Suprapubic skin (tissue), 4 donors: ENCODE results near the gene MYO10. TPM values are rescaled to one million over a fixed set of nuclear protein-coding genes. Genes with fewer than 3 reads are reported as not detected.

Experiments used
- DNase-seq, 2 donors: peaks; one replicate each; pipeline ENCODE4 v3.0.0-alpha.2; 2019; ENCODE audit warnings: low spot score in 2 of 2
- H3K27ac ChIP-seq: fragments of 200-600 bp; sonication (generic); one replicate; pipeline ENCODE4 v1.5.1; 2019
- H3K27me3 ChIP-seq: fragments of 200-600 bp; sonication (generic); one replicate; pipeline ENCODE4 v1.5.1; 2019
- H3K36me3 ChIP-seq: fragments of 200-600 bp; sonication (generic); one replicate; pipeline ENCODE4 v1.5.1; 2019
- H3K4me1 ChIP-seq: fragments of 200-600 bp; sonication (generic); one replicate; pipeline ENCODE4 v1.5.1; 2019
- H3K4me3 ChIP-seq: fragments of 200-600 bp; sonication (generic); one replicate; pipeline ENCODE4 v1.5.1; 2019; ENCODE audit warnings: mild to moderate bottlenecking
- H3K9me3 ChIP-seq: fragments of 200-600 bp; sonication (generic); one replicate; pipeline ENCODE4 v1.5.1; 2019
- EP300 ChIP-seq: sonication (generic); formaldehyde crosslinking; IDR thresholded peaks from one replicate; pipeline ENCODE4 v1.6.1; 2017; ENCODE audit warnings: antibody characterized with exemption
- POLR2A ChIP-seq, 2 donors: fragments of 450-650 bp; IDR thresholded peaks; one replicate each; pipeline ENCODE4 v1.6.1; 2017; ENCODE audit warnings: antibody characterized with exemption in 2 of 2, mild to moderate bottlenecking in 2 of 2, moderate library complexity in 2 of 2
- POLR2AphosphoS5 ChIP-seq, 3 donors: sonication (generic); formaldehyde crosslinking; IDR thresholded peaks; one replicate each; pipeline ENCODE4 v1.6.1; 2017; ENCODE audit warnings: antibody characterized with exemption in 3 of 3
- WGBS: methylation state at CpG from one replicate; pipeline ENCODE4 v1.1.5; 2018; 5-methylcytosine and 5-hydroxymethylcytosine counted together
- total RNA-seq, 4 donors: library from RNA; depleted of rRNA; stranded (reverse); fragments of >200 nt; gene quantifications; one replicate each; pipeline ENCODE4 v1.1.0, GENCODE V29; 2016
- TF ChIP-seq, protein P1 (sequence below), 2 donors: fragments of 200-600 bp in 1 of 2; fragments of 450-650 bp in 1 of 2; sonication (generic) in 1 of 2; IDR thresholded peaks; one replicate each; pipeline ENCODE4 v1.5.1; 2016 to 2019; ENCODE audit warnings: antibody characterized with exemption in 2 of 2, mild to moderate bottlenecking in 1 of 2, moderate library complexity in 1 of 2

Gene MYO10
- total RNA-seq, 4 donors from 2014 or later, result 37.7 to 109 (median 64.6) TPM

DNA sequence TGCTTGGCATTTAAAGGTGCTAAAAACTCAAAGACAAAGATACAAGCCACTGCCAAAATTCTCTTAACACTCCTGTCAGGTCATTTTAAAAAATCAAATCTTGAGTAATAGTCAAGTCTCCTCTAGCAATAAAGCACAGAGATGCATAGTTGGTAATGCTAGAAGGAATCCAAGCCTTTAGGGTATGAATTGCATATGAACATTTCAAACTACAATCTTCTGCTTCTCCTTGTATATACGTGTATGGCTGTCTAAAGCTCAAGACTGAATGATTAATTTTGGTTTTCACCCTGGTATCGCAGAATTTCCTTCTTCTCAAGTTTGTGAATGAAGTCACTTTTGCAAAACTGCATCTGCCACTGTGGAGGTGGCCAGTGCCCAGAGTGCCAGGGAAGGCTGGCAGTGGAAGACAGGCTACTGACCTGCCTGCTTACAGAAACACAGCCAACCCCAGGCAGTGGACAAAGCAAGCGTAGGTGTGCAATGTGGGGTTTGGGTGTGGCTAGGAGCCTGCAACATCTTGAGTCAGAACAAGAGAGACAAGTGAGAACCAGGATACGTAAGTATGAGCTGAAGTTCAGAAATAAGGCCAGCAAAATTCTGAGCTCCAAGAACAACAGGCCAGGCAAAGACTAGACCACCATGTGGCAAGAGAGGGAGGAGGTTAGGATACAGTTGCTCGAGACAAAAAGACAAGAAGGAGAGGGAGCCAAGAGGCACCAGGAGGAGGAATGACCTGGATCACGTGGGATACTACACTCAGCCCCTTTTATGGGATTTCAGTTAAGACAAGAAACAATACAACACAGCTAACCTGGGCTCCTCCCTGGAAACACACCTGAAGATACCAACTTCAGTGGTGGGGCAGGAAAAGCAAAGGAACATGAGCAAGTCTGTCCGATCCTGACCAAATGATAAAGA lies 22.6 kb downstream of the MYO10 start:
- TF ChIP-seq POLR2A (IDR thresholded peaks at IDR 0.05), result no peak
- no peak for TF ChIP-seq POLR2AphosphoS5 (IDR thresholded peaks at IDR 0.05)
- TF ChIP-seq, protein P1, sequence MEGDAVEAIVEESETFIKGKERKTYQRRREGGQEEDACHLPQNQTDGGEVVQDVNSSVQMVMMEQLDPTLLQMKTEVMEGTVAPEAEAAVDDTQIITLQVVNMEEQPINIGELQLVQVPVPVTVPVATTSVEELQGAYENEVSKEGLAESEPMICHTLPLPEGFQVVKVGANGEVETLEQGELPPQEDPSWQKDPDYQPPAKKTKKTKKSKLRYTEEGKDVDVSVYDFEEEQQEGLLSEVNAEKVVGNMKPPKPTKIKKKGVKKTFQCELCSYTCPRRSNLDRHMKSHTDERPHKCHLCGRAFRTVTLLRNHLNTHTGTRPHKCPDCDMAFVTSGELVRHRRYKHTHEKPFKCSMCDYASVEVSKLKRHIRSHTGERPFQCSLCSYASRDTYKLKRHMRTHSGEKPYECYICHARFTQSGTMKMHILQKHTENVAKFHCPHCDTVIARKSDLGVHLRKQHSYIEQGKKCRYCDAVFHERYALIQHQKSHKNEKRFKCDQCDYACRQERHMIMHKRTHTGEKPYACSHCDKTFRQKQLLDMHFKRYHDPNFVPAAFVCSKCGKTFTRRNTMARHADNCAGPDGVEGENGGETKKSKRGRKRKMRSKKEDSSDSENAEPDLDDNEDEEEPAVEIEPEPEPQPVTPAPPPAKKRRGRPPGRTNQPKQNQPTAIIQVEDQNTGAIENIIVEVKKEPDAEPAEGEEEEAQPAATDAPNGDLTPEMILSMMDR (IDR thresholded peaks at IDR 0.05), result no peak
- no peak for TF ChIP-seq EP300
- H3K4me1 ChIP-seq, result peaks cover 19% of the 10 kb centered on the region
- H3K9me3 ChIP-seq, result no peaks in the 10 kb centered on the region
- no peaks in the 10 kb centered on the region for H3K27me3 ChIP-seq
- WGBS, result 66% methylated on average over 7 of the region's 7 CpGs
- no peak overlapping the region for H3K4me3 ChIP-seq
- no peaks in the 10 kb centered on the region for H3K36me3 ChIP-seq
- H3K27ac ChIP-seq, result no peak overlapping the region
- DNase-seq, result no peak

DNA sequence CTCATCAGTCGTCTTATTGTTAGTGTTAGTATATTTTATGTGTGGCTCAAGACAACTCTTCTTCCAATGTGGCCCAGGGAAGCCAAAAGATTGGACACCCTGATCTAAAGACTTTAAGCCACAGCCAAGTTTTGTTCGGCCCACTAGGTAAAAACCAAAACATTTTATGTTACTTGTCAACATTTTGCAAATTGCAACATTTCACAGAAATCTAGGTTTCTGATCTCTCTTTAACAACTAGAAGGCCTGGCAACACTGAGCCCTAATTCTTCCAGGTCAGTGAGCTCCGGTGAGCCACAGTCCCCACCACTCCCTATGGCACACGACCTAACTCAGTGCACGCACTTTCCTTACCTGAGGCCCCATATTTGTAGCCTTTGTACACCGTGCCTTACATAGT lies 24.0 kb downstream of the MYO10 start:
- no peaks in the 10 kb centered on the region for H3K27me3 ChIP-seq
- no peak for DNase-seq
- no peak for TF ChIP-seq POLR2AphosphoS5 (IDR thresholded peaks at IDR 0.05)
- H3K4me1 ChIP-seq, result peaks cover 21% of the 10 kb centered on the region
- WGBS, result 81% methylated on average over 6 of the region's 6 CpGs
- no peaks in the 10 kb centered on the region for H3K9me3 ChIP-seq
- no peak overlapping the region for H3K4me3 ChIP-seq
- no peaks in the 10 kb centered on the region for H3K36me3 ChIP-seq
- H3K27ac ChIP-seq, result no peak overlapping the region

DNA sequence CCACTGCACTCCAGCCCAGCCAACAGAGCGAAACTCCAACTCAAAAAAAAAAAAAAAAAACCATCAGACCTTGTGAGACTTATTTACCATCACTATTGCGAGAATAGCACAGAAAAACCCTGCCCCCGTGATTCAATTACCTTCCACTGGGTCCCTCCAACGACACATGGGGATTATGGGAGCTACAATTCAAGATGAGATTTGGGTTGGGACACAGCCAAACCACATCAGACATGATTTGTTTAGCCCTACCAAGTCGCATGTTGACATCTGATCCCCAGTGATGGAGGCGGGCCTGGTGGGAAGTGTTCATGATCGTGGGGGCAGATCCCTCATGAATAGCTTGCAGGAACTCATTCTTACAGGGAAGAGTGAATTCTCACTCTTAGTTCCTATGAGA lies 26.6 kb downstream of the MYO10 start:
- WGBS, result 65% methylated on average over 7 of the region's 7 CpGs

DNA sequence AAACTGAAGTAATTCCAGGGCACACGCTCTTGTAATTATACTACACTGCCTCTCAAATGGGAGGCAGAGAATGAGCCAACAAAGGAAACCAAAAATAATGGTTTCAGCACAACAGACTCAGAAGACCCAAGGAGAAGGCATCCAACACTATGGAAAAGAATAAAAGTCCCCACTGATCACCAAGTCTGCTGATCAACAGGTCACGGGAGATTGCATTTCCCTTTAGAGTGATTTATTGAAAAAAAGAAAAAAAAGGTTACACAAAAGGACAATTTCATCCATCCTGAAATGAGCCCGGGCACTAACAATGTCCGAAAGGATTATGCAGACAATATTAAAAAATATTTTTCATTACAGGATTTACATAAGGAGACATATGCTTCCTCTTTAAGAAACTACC lies 28.8 kb downstream of the MYO10 start:
- no peak for DNase-seq
- Histone ChIP-seq H3K9me3 (no peaks in the 10 kb centered on the region), H3K4me3 (no peak overlapping the region), H3K27ac (no peak overlapping the region), H3K4me1 (peaks cover 5% of the 10 kb centered on the region), H3K36me3 (no peaks in the 10 kb centered on the region), H3K27me3 (no peaks in the 10 kb centered on the region)
- WGBS, result 58% methylated on average over 4 of the region's 4 CpGs
- TF ChIP-seq, protein P1 (IDR thresholded peaks at IDR 0.05), result no peak
- no peak for TF ChIP-seq POLR2A (IDR thresholded peaks at IDR 0.05)
- no peak for TF ChIP-seq POLR2AphosphoS5 (IDR thresholded peaks at IDR 0.05)
- TF ChIP-seq EP300, result no peak

More for the DNA sequence above, 26.6 kb downstream of the MYO10 start:
- no peak for DNase-seq
- H3K27ac ChIP-seq, result no peak overlapping the region
- no peaks in the 10 kb centered on the region for H3K9me3 ChIP-seq
- no peaks in the 10 kb centered on the region for H3K27me3 ChIP-seq
- H3K4me1 ChIP-seq, result peaks cover 22% of the 10 kb centered on the region
- H3K4me3 ChIP-seq, result no peak overlapping the region
- no peaks in the 10 kb centered on the region for H3K36me3 ChIP-seq
- TF ChIP-seq EP300, result no peak
- TF ChIP-seq, protein P1 (IDR thresholded peaks at IDR 0.05), result no peak

DNA sequence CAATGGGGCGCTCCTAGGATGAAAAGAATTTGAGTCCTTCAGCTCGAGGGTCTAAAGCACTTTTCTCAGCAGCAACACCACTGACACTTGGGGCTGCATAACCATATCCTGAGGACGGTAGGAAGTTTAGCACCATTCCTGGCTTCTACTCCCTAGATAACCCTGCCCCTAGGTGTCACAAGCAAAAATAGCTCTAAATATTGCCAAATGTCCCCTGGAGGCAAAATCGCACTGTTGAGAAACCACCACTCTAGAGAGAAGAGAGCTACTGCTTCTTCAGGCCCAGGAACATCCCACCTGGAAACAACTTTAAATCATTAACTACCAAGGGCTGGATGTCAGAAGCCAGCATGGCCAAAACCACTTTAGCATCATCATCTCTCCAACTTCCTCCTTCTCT lies 29.8 kb downstream of the MYO10 start:
- Histone ChIP-seq H3K36me3 (no peaks in the 10 kb centered on the region), H3K4me1 (peaks cover 5% of the 10 kb centered on the region)

More for the DNA sequence above, 29.8 kb downstream of the MYO10 start:
- no peak for DNase-seq
- Histone ChIP-seq H3K27ac (no peak overlapping the region), H3K9me3 (no peaks in the 10 kb centered on the region), H3K4me3 (no peak overlapping the region), H3K27me3 (no peaks in the 10 kb centered on the region)
- TF ChIP-seq POLR2A (IDR thresholded peaks at IDR 0.05) (no peak), EP300 (no peak), POLR2AphosphoS5 (IDR thresholded peaks at IDR 0.05) (no peak)
- TF ChIP-seq, protein P1 (IDR thresholded peaks at IDR 0.05), result no peak
- WGBS, result 96% methylated on average over 4 of the region's 4 CpGs
